SK-N-MC (cell line): ENCODE data around the gene CLASP2.

ENCODE experiments used
- DNase-seq: peaks from one replicate; pipeline ENCODE4 v3.0.0-alpha.2; 2011; ENCODE audit warnings: low read depth, low spot score
- H3K27ac ChIP-seq: fragments of 200-600 bp; sonication (generic); 2 replicates; pipeline ENCODE4 v1.5.1; 2016; ENCODE audit warnings: mixed run types
- H3K36me3 ChIP-seq: fragments of 200-600 bp; sonication (generic); 2 replicates; pipeline ENCODE4 v1.6.1; 2017; ENCODE audit warnings: antibody characterized with exemption, low read length, mixed read lengths; ENCODE audit not compliant: insufficient read depth
- H3K4me3 ChIP-seq: fragments of 200-600 bp; sonication (generic); 2 replicates; pipeline ENCODE4 v1.5.1; 2016
- H3K9ac ChIP-seq: fragments of 200-600 bp; sonication (generic); 2 replicates; pipeline ENCODE4 v1.8.0; 2017; ENCODE audit warnings: mixed run types, mixed read lengths; ENCODE audit not compliant: insufficient read length
- H3K9me3 ChIP-seq: fragments of 200-600 bp; sonication (generic); 2 replicates; pipeline ENCODE4 v1.6.1; 2017; ENCODE audit warnings: low read depth, mild to moderate bottlenecking, antibody characterized with exemption, low read length, moderate library complexity, mixed read lengths
- EZH2 ChIP-seq: fragments of 200-600 bp; sonication (generic); IDR thresholded peaks from one replicate; pipeline ENCODE4 v1.6.1; 2017; ENCODE audit warnings: antibody characterized with exemption
- FOXP2 ChIP-seq: optimal IDR thresholded peaks from 2 replicates; pipeline ENCODE3; 2011; ENCODE audit warnings: mild to moderate bottlenecking, moderate library complexity; ENCODE audit not compliant: insufficient read depth; ENCODE audit errors: extremely low read length, control extremely low read depth
- POLR2AphosphoS5 ChIP-seq: IDR thresholded peaks from 2 replicates; pipeline ENCODE4 v1.6.1; 2012; ENCODE audit warnings: mild to moderate bottlenecking, low read depth, low read length, borderline replicate concordance

CLASP2 gene

GRCh38 chr3:33577173-33577572 lies 140.9 kb downstream of the CLASP2 start:
- H3K36me3 ChIP-seq: peaks cover 3% of the 10 kb centered on the region; the same call in 1 of the 2 replicates
- no peaks in the 10 kb centered on the region for H3K9me3 ChIP-seq
- TF ChIP-seq EZH2: no peak
- no peak for TF ChIP-seq POLR2AphosphoS5
- no peak for TF ChIP-seq FOXP2
- no peak overlapping the region for H3K27ac ChIP-seq
- DNase-seq: no peak
- H3K4me3 ChIP-seq: no peak overlapping the region
- H3K9ac ChIP-seq: no peak overlapping the region

GRCh38 chr3:33575311-33575710 lies 142.7 kb downstream of the CLASP2 start:
- H3K4me3 ChIP-seq: no peak overlapping the region
- H3K36me3 ChIP-seq: peaks cover 3% of the 10 kb centered on the region; the same call in 1 of the 2 replicates
- no peak overlapping the region for H3K27ac ChIP-seq
- no peak overlapping the region for H3K9ac ChIP-seq
- H3K9me3 ChIP-seq: no peaks in the 10 kb centered on the region
- TF ChIP-seq EZH2 (no peak), FOXP2 (no peak), POLR2AphosphoS5 (no peak)
- DNase-seq: no peak

GRCh38 chr3:33557829-33558228 lies 160.2 kb downstream of the CLASP2 start:
- no peak overlapping the region for H3K9ac ChIP-seq
- H3K4me3 ChIP-seq: no peak overlapping the region
- H3K36me3 ChIP-seq: no peaks in the 10 kb centered on the region
- no peaks in the 10 kb centered on the region for H3K9me3 ChIP-seq
- no peak for DNase-seq
- no peak overlapping the region for H3K27ac ChIP-seq
- TF ChIP-seq FOXP2 (no peak), POLR2AphosphoS5 (no peak)

- Histone ChIP-seq H3K9me3 (no peaks in the 10 kb centered on the region), H3K36me3 (no peaks in the 10 kb centered on the region), H3K9ac (no peak overlapping the region), H3K4me3 (no peak overlapping the region), H3K27ac (no peak overlapping the region)
- DNase-seq: no peak
- TF ChIP-seq FOXP2 (no peak), POLR2AphosphoS5 (no peak)
These were observed 160.8 kb downstream of the CLASP2 start for GRCh38 chr3:33557279-33557678.

GRCh38 chr3:33547101-33547500 lies 171.0 kb downstream of the CLASP2 start:
- no peak overlapping the region for H3K9ac ChIP-seq
- peaks cover 9% of the 10 kb centered on the region for H3K36me3 ChIP-seq
- TF ChIP-seq EZH2: no peak
- TF ChIP-seq POLR2AphosphoS5: no peak
- TF ChIP-seq FOXP2: no peak

GRCh38 chr3:33544126-33544525 lies 173.9 kb downstream of the CLASP2 start:
- H3K4me3 ChIP-seq: no peak overlapping the region
- no peak overlapping the region for H3K27ac ChIP-seq
- no peak for TF ChIP-seq POLR2AphosphoS5
- no peak for TF ChIP-seq FOXP2
- TF ChIP-seq EZH2: no peak
- H3K9me3 ChIP-seq: no peaks in the 10 kb centered on the region
- peaks cover 4% of the 10 kb centered on the region for H3K36me3 ChIP-seq
- DNase-seq: no peak
- no peak overlapping the region for H3K9ac ChIP-seq

More at GRCh38 chr3:33547101-33547500, 171.0 kb downstream of the CLASP2 start:
- H3K9me3 ChIP-seq: no peaks in the 10 kb centered on the region
- DNase-seq: no peak
- no peak overlapping the region for H3K4me3 ChIP-seq
- no peak overlapping the region for H3K27ac ChIP-seq

GRCh38 chr3:33543601-33544000 lies 174.5 kb downstream of the CLASP2 start:
- H3K9me3 ChIP-seq: no peaks in the 10 kb centered on the region
- H3K4me3 ChIP-seq: no peak overlapping the region
- no peak overlapping the region for H3K27ac ChIP-seq
- no peak overlapping the region for H3K9ac ChIP-seq
- TF ChIP-seq POLR2AphosphoS5 (no peak), EZH2 (no peak)
- no peak for DNase-seq
- no peaks in the 10 kb centered on the region; the same call in 1 of the 2 replicates for H3K36me3 ChIP-seq

- Histone ChIP-seq H3K36me3 (no peaks in the 10 kb centered on the region), H3K4me3 (no peak overlapping the region), H3K27ac (no peak overlapping the region), H3K9me3 (no peaks in the 10 kb centered on the region), H3K9ac (no peak overlapping the region)
- no peak for DNase-seq
- TF ChIP-seq EZH2 (no peak), POLR2AphosphoS5 (no peak), FOXP2 (no peak)
These were observed 176.1 kb downstream of the CLASP2 start for GRCh38 chr3:33541918-33542317.

GRCh38 chr3:33538678-33539339 lies 179.2 kb downstream of the CLASP2 start:
- no peak overlapping the region for H3K9ac ChIP-seq
- H3K9me3 ChIP-seq: no peaks in the 10 kb centered on the region
- TF ChIP-seq POLR2AphosphoS5: no peak
- TF ChIP-seq EZH2: no peak
- no peak for TF ChIP-seq FOXP2
- DNase-seq: no peak
- H3K36me3 ChIP-seq: peaks cover 6% of the 10 kb centered on the region; the same call in 1 of the 2 replicates
- no peak overlapping the region for H3K4me3 ChIP-seq
- no peak overlapping the region for H3K27ac ChIP-seq
